Measurements from ENCODE around the gene CIDEC.
"Not testable (repeated sequence)": the region's sequence is repeated elsewhere in the genome, so short reads cannot be mapped to it uniquely, and the experiment has no call there.

The CIDEC gene

GRCh38 chr3:9872067-9872466 lies 8.0 kb downstream of the CIDEC start:
- not testable (repeated sequence) for DNase-seq

DNA sequence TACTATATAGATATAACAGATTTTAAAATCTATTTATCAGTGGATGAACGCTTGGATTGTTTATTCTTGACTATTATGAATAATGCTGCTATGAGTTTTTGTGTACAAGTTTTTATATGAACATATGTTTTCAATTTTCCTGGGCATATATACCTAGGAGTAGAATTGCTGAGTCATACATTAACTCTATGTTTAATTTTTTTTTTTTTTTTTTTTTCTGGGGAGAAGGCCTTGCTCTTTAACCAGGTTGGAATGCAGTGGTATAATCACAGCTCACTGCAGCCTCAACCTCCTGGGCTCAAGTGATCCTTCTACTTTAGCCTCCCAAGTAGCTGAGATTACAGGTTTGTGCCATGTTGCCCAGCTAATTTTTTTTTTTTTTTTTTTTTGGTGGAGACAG lies 9.1 kb downstream of the CIDEC start:
- DNase-seq: no peak

DNA sequence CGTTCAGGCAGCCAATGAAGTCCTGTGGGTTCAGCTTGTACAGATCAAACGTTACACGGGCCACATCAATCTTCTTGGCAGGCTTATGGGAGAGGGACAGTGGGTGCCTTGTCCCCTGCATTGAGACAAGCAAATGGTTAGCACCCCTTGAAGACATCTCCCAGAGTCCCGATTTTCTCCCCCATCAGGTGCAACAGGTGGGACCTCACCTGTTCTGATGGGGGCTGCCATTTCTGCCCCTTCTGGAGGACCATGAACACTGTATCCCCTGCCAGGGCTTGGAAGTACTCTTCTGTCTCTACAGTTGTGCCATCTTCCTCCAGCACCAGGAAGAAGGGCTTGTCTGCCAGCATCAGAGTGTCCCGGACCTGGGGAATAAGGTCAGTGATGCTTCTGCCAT lies 10.1 kb downstream of the CIDEC start:
- DNase-seq: no peak

DNA sequence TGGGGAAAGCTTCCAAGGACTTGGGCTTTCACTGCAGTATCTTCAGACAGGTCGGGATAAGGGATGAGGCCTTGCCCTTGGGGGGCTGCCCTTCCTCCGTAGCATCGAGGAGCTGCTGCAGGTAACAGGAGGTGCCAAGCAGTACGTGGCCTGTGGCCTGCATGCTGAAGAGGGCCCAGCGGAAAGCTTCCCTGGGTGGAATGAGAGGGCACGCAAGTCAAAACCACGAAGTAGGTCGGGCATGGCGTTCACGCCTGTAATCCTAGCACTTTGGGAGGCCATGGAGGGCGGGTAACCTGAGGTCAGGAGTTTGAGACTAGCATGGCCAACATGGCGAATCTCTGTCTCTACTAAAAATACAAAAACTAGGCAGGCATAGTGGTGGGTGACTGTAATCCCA lies 12.9 kb downstream of the CIDEC start:
- DNase-seq: no peak

GRCh38 chr3:9866639-9867038 lies 13.4 kb downstream of the CIDEC start:
- DNase-seq: no peak

DNA sequence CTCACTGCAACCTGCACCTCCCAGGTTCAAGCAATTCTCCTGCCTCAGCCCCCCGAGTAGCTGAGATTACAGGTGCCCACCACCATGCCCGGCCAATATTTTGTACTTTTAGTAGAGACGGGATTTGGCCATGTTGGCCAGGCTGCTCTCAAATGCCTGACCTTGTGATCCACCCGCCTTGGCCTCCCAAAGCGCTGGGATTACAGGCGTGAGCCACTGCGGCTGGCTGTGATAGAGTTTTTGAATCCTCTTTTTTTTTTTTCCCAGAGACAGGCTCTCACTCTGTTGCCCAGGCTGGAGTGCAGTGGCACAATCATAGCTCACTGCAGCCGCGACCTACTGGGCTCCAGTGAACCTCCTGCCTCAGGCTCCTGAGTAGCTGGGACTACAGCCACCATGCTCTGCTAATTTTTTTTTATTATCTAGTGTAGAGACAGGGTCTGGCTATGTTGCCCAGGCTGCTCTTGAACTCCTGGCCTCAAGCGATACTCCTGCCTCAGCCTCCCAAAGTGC lies 14.9 kb downstream of the CIDEC start:
- DNase-seq: not testable (repeated sequence)

GRCh38 chr3:9864200-9864927 lies 15.7 kb downstream of the CIDEC start:
- DNase-seq: peak; percentile 71 to 85

- no peak for DNase-seq
These were observed 16.8 kb downstream of the CIDEC start for GRCh38 chr3:9863058-9863772.

DNA sequence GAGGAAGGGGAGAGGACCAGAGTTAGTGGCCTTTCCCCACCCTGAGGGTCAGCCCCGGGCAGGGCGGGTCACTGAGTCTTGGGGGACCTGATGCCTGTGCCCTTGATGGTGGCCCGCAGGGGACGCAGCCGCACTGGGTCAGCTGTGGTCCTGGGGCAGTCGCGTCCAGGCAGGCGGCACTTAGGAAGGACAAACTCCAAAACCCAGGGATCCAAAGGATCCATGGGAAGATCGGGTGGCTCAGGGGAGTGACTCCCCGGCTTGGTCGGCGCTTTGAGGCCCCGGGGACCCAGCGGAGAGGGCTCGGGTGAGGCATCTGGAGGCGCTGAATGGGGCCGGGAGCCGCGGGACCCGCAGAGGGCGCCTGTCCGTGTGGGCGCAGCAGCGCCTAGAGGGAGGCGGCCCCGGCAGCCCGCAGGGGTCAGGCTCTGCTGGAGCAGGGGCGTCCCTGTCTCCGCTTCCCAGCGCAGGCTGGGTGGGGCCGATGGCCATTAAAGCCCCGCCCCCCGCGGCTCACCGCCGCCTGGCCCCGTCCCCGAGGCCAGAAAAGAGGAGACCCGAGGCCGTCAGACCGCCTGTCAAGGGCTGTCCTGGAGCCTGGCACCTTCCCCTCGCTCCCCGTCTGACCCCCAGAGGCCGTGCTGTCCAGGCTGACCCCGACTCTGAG lies 17.5 kb downstream of the CIDEC start:
- no peak for DNase-seq

GRCh38 chr3:9861626-9862130 lies 18.4 kb downstream of the CIDEC start:
- DNase-seq: no peak

DNA sequence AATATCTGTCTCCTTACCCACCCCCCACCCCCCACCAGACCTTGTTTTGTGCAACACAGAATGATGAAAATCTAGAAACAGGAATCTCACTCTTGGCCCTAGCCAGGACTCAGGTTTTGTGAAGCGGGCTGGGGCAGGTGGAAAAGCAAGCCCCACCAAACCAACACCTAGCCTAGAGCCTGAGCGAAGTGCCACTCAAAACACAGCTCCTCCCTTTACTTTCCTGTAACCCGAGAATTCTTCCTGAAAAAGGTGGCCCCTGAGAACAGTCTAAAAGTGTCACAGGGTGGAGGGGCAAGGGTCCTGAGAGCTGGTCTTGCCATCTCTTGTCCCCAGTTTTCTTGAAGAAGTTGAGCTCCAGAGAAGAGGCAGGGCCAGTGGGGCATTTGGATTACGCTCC lies 18.9 kb downstream of the CIDEC start:
- DNase-seq: no peak

DNA sequence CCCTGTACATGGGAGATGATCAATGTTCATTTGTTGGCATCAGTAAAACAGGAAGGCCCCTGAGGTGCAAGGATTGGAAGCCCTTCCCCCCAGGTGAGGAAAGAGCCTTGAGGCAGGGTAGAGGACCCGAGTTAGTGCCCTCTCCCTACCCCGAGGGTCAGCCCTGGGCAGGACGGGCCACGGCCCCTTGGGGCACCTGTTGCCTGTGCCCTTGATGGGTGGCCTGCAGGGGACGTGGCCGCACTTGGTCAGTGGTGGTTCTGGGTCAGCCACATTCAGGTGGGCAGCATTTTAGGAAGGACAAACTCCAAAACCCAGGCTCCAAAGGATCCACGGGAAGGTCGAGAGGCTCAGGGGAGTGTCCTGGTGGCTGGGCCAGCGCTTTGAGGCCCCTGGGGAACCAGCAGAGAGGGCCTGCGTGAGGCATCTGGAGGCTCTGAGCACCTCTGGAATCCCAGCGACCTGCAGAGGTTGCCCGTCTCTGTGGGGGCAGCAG lies 20.5 kb downstream of the CIDEC start:
- no peak for DNase-seq

GRCh38 chr3:9855594-9855993 lies 24.5 kb downstream of the CIDEC start:
- DNase-seq: no peak

- DNase-seq: not testable (repeated sequence)
These were observed 25.6 kb downstream of the CIDEC start for GRCh38 chr3:9854291-9854940.

- no peak for DNase-seq
These were observed 27.5 kb downstream of the CIDEC start for GRCh38 chr3:9852528-9852927.

- DNase-seq: not testable (repeated sequence)
These were observed 28.1 kb downstream of the CIDEC start for GRCh38 chr3:9851926-9852325.

DNA sequence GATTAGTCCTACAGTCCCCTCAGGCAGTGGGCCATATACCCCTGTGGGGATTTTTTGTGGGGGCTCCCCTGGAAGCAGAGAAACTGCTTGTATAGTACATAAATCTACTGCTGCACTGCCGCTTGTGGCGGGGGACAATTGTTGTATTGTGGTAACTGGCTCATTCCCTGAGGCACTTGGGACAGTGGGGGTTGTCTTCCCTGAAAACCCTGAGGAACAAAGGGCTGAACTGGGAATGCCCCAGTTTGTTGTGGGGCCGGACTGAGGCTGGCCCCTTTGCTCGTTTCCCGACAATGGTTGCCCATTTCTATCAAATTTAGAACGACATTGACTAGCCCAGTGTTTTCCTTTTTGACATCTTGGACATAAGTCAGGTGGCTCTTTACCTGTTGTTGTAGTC lies 28.7 kb downstream of the CIDEC start:
- DNase-seq: not testable (repeated sequence)

DNA sequence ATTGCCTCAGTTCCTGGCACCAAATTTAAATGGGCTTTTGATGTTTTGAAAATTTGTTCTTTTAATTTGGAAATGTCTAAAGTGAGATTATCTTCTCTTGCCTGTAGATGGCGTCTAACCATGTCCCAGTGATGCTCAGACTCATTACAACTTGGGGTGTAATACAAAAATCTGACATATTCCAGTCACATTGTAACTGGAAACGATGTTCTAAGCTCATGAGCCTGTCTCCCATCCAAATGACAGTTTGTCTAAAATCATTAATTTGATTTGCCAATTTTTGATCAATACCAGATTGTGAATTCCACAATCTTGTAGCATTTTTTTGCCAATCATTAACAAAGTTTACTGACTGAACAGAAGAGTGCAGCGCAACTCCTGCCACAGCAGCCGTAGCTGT lies 31.2 kb downstream of the CIDEC start:
- DNase-seq: peak in 1 of 2 experiments; percentile 12

GRCh38 chr3:9847870-9848269 lies 32.2 kb downstream of the CIDEC start:
- not testable (repeated sequence) for DNase-seq

DNA sequence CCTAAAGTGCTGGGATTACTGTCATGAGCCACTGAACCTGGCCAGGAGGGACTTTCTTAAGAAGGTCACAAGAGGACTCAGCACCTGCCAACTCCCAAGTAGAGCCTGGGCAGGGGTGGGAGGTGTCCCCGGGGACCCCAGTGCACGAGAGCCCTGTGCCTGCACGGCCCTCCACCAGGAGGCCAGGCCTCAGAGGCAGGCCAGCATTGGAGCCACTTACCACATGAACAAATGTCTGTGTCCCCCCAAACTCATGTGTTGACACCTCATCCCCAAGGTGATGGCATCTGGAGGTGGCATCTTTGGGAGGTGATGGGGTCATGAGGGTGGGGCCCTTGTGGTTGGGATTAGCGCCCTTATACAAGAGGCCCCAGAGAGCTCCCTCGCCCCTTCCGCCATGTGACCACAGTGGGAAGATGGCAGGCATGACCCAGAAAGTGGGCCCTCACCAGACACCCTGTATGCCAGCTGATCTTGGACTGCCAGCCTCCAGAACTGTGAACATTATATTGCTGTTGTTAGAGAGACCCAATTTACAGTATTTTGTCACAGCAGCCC lies 33.0 kb downstream of the CIDEC start:
- DNase-seq: no peak

GRCh38 chr3:9846231-9846630 lies 33.8 kb downstream of the CIDEC start:
- DNase-seq: no peak

GRCh38 chr3:9843715-9844438 lies 36.2 kb downstream of the CIDEC start, which contains the start of gene RPUSD3:
TSS of gene RPUSD3 (minus strand) at chr3:9844008. CDS start at chr3:9843990, 18 bp downstream.
- peak; percentile 78 to 86 for DNase-seq

Data from SHP77 (cell line).